ENCODE measurements around the gene NIBAN1. TPM values are rescaled to one million over a fixed set of nuclear protein-coding genes. Genes with fewer than 3 reads are reported as not detected.

NIBAN1 gene
- total and polyA plus RNA-seq, 2 of the 8 experiments (the other 6 are each of a cell fraction or from before 2014, with no cell fraction given): 5.7 to 15.2 TPM

- TF ChIP-seq CHD7 (IDR thresholded peaks at IDR 0.05; ENCODE audit: insufficient replicate concordance, low read length) (no peak), NRF1 (IDR thresholded peaks at IDR 0.05; ENCODE audit: low read depth, low read length) (no peak), SIN3A (conservative IDR thresholded peaks at IDR 0.05 in 1 of 2, IDR thresholded peaks at IDR 0.05 in 1 of 2; ENCODE audit: low read depth in 1 of 2, low read length in 2 of 2) (no peak), KDM4A (IDR thresholded peaks at IDR 0.05; ENCODE audit: low read depth, low read length, severe bottlenecking) (no peak), CTBP2 (IDR thresholded peaks at IDR 0.05; ENCODE audit: borderline replicate concordance, insufficient read depth, insufficient read length, low read length) (no peak), PHF8 (conservative IDR thresholded peaks at IDR 0.05; ENCODE audit: low read depth, low read length) (no peak), TAF7 (optimal IDR thresholded peaks at IDR 0.05; ENCODE audit: borderline replicate concordance, low read depth, low read length) (no peak), ATF3 (IDR thresholded peaks at IDR 0.05; ENCODE audit: insufficient read depth, low read depth, low read length) (no peak)
- TF ChIP-seq, protein P1, sequence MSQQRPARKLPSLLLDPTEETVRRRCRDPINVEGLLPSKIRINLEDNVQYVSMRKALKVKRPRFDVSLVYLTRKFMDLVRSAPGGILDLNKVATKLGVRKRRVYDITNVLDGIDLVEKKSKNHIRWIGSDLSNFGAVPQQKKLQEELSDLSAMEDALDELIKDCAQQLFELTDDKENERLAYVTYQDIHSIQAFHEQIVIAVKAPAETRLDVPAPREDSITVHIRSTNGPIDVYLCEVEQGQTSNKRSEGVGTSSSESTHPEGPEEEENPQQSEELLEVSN (IDR thresholded peaks at IDR 0.05): no peak
Measured at GRCh38 chr1:184930232-184930631, 44.1 kb downstream of the NIBAN1 start (continued).
